Astrocyte of the cerebellum (primary cell): ENCODE results near the gene ODAPH.
A peak's percentile ranks its signal among the peaks of the same experiment; 100 is the strongest.

Source experiments
- DNase-seq: peaks from one replicate; pipeline ENCODE4 v3.0.0-alpha.2; 2011; ENCODE audit warnings: low read depth
- H3K4me3 ChIP-seq: 2 replicates; pipeline ENCODE4 v1.5.1; 2011; ENCODE audit warnings: mild to moderate bottlenecking, low read depth, low read length, moderate library complexity
- CTCF ChIP-seq: IDR thresholded peaks from 2 replicates; pipeline ENCODE4 v1.5.1; 2012; ENCODE audit warnings: low read length, low read depth, moderate library complexity, mild to moderate bottlenecking; ENCODE audit errors: missing control alignments
- in situ Hi-C: cut with HindIII; loops from 2 replicates; pipeline ENCODE4 v1.10.0; 2017; ENCODE audit warnings: low sequenced_read_pairs

ODAPH gene

GRCh38 chr4:75584067-75584466 is 28.2 kb downstream of the ODAPH start:
- H3K4me3 ChIP-seq: no peak overlapping the region
- TF ChIP-seq CTCF: no peak
- DNase-seq: no peak
- in situ Hi-C loops: no loop called here

GRCh38 chr4:75593393-75593792 is 37.5 kb downstream of the ODAPH start:
- no peak for TF ChIP-seq CTCF
- in situ Hi-C loops: no loop called here
- DNase-seq: no peak
- H3K4me3 ChIP-seq: no peak overlapping the region

GRCh38 chr4:75596061-75596460 is 40.2 kb downstream of the ODAPH start:
- in situ Hi-C loops: no loop called here
- DNase-seq: no peak
- no peak overlapping the region for H3K4me3 ChIP-seq
- TF ChIP-seq CTCF: no peak

GRCh38 chr4:75598390-75598789 is 42.5 kb downstream of the ODAPH start:
- no peak for TF ChIP-seq CTCF
- in situ Hi-C loops: no loop called here
- peak; percentile 19 for DNase-seq
- no peak overlapping the region for H3K4me3 ChIP-seq

- no peak for DNase-seq
- TF ChIP-seq CTCF: no peak
- in situ Hi-C loops: no loop called here
- no peak overlapping the region for H3K4me3 ChIP-seq
Observed at GRCh38 chr4:75599647-75600046, 43.8 kb downstream of the ODAPH start.

- no peak for TF ChIP-seq CTCF
- H3K4me3 ChIP-seq: no peak overlapping the region
- no peak for DNase-seq
- in situ Hi-C loops: no loop called here
Observed at GRCh38 chr4:75605928-75606327, 50.1 kb downstream of the ODAPH start.

- in situ Hi-C loops: no loop called here
- TF ChIP-seq CTCF: no peak
- DNase-seq: no peak
Observed at GRCh38 chr4:75612306-75612705, 56.4 kb downstream of the ODAPH start.

More at GRCh38 chr4:75612306-75612705, 56.4 kb downstream of the ODAPH start:
- H3K4me3 ChIP-seq: no peak overlapping the region
